OCI-LY7 (cell line): ENCODE data around the gene SHROOM3. TPM values are rescaled to one million over a fixed set of nuclear protein-coding genes. Genes with fewer than 3 reads are reported as not detected.

ENCODE experiments used
- BruUV-seq: library from RNA; stranded (reverse); fragments of 400-500 nt; replicated peaks from 2 replicates; lab custom pipeline; 2021; lab: Mats Ljungman, UMichigan
- CTCF ChIA-PET: fragments of 300-600 bp; sonication (Branson Sonifier 250); formaldehyde crosslinking; loops from one replicate; lab custom pipeline; 2022; ENCODE audit warnings: antibody characterized with exemption; ENCODE audit not compliant: unreplicated experiment; lab: Charles Lee
- POLR2A ChIA-PET: fragments of 300-600 bp; sonication (Branson Sonifier 250); formaldehyde crosslinking; loops from one replicate; lab custom pipeline; 2022; ENCODE audit warnings: antibody characterized with exemption; lab: Charles Lee
- DNase-seq: peaks from one replicate; pipeline ENCODE4 v3.0.0-alpha.2; 2015; ENCODE audit warnings: low spot score
- H2AFZ ChIP-seq: fragments of 200-600 bp; sonication (generic), shearing (Covaris generic); 2 replicates; pipeline ENCODE4 v1.6.1; 2014; ENCODE audit warnings: mild to moderate bottlenecking, antibody characterized with exemption, low read length, moderate library complexity
- H3K27ac ChIP-seq: fragments of 200-600 bp; sonication (generic); 2 replicates; pipeline ENCODE4 v1.5.1; 2014; ENCODE audit warnings: mixed run types, low read depth, mild to moderate bottlenecking, moderate library complexity, low read length, inconsistent platforms; ENCODE audit not compliant: poor library complexity, severe bottlenecking
- H3K36me3 ChIP-seq: fragments of 200-600 bp; sonication (generic); 2 replicates; pipeline ENCODE4 v1.6.1; 2014; ENCODE audit warnings: mild to moderate bottlenecking, antibody characterized with exemption, low read length, moderate library complexity, mixed read lengths; ENCODE audit not compliant: insufficient read depth
- H3K4me1 ChIP-seq: fragments of 200-600 bp; sonication (generic); 2 replicates; pipeline ENCODE4 v1.5.1; 2014; ENCODE audit warnings: mild to moderate bottlenecking, low read length; ENCODE audit not compliant: insufficient read depth, poor library complexity, severe bottlenecking
- H3K4me2 ChIP-seq: fragments of 200-600 bp; sonication (generic); 2 replicates; pipeline ENCODE4 v1.6.1; 2014; ENCODE audit warnings: mild to moderate bottlenecking, low read length
- H3K4me3 ChIP-seq: fragments of 200-600 bp; sonication (generic); 2 replicates; pipeline ENCODE4 v1.5.1; 2014; ENCODE audit warnings: mild to moderate bottlenecking, low read depth, low read length; ENCODE audit not compliant: poor library complexity, severe bottlenecking
- H3K79me2 ChIP-seq: fragments of 200-600 bp; sonication (generic); 2 replicates; pipeline ENCODE4 v1.6.1; 2016; ENCODE audit warnings: low read depth, mild to moderate bottlenecking, low read length, moderate library complexity, mixed read lengths; ENCODE audit not compliant: insufficient read depth
- H3K9me2 ChIP-seq: fragments of 200-600 bp; sonication (generic); 2 replicates; pipeline ENCODE4 v1.6.1; 2016; ENCODE audit warnings: mild to moderate bottlenecking, low read length, mixed read lengths; ENCODE audit not compliant: insufficient read depth
- H3K9me3 ChIP-seq: fragments of 200-600 bp; sonication (generic); 2 replicates; pipeline ENCODE4 v1.6.1; 2014; ENCODE audit warnings: mild to moderate bottlenecking, mixed run types, low read length, mixed read lengths
- H4K20me1 ChIP-seq: fragments of 200-600 bp; sonication (generic); 2 replicates; pipeline ENCODE4 v1.6.1; 2014; ENCODE audit warnings: mild to moderate bottlenecking, antibody characterized with exemption, low read length, moderate library complexity, mixed read lengths; ENCODE audit not compliant: insufficient read depth
- CTCF ChIP-seq: fragments of 200-600 bp; sonication (generic); conservative IDR thresholded peaks from 2 replicates; pipeline ENCODE4 v1.5.1; 2014; ENCODE audit warnings: mild to moderate bottlenecking, antibody characterized with exemption, low read length, moderate library complexity, mixed read lengths
- EZH2phosphoT487 ChIP-seq: fragments of 200-600 bp; sonication (generic); IDR thresholded peaks from 2 replicates; pipeline ENCODE4 v1.6.1; 2018; ENCODE audit warnings: low read depth, borderline replicate concordance, mild to moderate bottlenecking, mixed run types, antibody characterized with exemption, low read length, moderate library complexity, mixed read lengths
- intact Hi-C: fragments of 100-400 bp; cut with micrococcal nuclease; formaldehyde crosslinking; loops from one replicate; pipeline ENCODE4 v1.10.0; 2022; ENCODE audit not compliant: unreplicated experiment
- total RNA-seq, 2 experiments: library from RNA; depleted of rRNA in 1 of 2; stranded (reverse); fragments of >200 nt in 1 of 2; shearing (Covaris generic) in 1 of 2; gene quantifications; 2 replicates each; pipeline ENCODE4 v1.2.3, GENCODE V29; 2014 to 2022

SHROOM3 gene
- total RNA-seq, 2 experiments from 2014 or later = not detected

DNA sequence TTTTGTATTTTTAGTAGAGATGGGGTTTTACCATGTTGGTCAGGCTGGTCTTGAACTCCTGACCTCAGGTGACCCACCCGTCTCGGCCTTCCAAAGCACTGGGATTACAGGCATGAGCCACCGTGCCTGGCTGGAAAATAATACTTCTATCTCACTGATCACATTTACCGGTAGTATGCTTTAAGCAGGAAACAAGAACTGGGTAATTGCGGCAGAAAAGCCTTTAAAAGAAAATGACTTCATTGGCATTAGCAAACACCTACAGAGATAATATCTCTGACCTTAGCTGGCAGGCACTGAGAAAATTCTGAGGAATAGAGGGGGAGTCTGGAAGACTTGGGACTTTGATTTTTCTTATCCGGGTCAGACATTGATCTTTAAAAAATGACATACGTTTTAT lies 78.5 kb downstream of the SHROOM3 start:
- Histone ChIP-seq H3K4me1 (no peaks in the 10 kb centered on the region), H3K79me2 (no peaks in the 10 kb centered on the region), H3K4me2 (no peak overlapping the region), H3K36me3 (no peaks in the 10 kb centered on the region), H4K20me1 (no peaks in the 10 kb centered on the region), H3K4me3 (no peak overlapping the region), H2AFZ (no peak overlapping the region), H3K27ac (no peak overlapping the region), H3K9me3 (no peaks in the 10 kb centered on the region), H3K9me2 (no peaks in the 10 kb centered on the region)
- ChIA-PET CTCF (no interaction called here), POLR2A (interaction anchor here (0.6 kb wide), 1 partner anchor 879 kb away, joined by 3 read pairs; no protein-coding TSS in a partner anchor)
- no peak for DNase-seq
- intact Hi-C loops = loop anchor here (5.0 kb wide), 1 partner anchor 244 kb away; no protein-coding TSS in a partner anchor
- BruUV-seq = no TSS peak
- no peak for TF ChIP-seq EZH2phosphoT487
- no peak for TF ChIP-seq CTCF

- TF ChIP-seq EZH2phosphoT487 = no peak
- TF ChIP-seq CTCF = no peak
- CTCF ChIA-PET = no interaction called here
These were observed 79.1 kb downstream of the SHROOM3 start for GRCh38 chr4:76514087-76514486.

GRCh38 chr4:76515975-76516843 lies 81.2 kb downstream of the SHROOM3 start:
- Histone ChIP-seq H3K4me1 (no peaks in the 10 kb centered on the region), H3K4me2 (no peak overlapping the region), H4K20me1 (no peaks in the 10 kb centered on the region), H3K4me3 (no peak overlapping the region), H3K9me3 (no peaks in the 10 kb centered on the region), H2AFZ (no peak overlapping the region), H3K79me2 (no peaks in the 10 kb centered on the region), H3K27ac (no peak overlapping the region), H3K9me2 (no peaks in the 10 kb centered on the region), H3K36me3 (no peaks in the 10 kb centered on the region)
- BruUV-seq = no TSS peak
- ChIA-PET POLR2A (interaction anchor here (0.7 kb wide), 1 partner anchor 13 kb away, joined by 3 read pairs; no protein-coding TSS in a partner anchor), CTCF (interaction anchor here (0.6 kb wide), 1 partner anchor 297 kb away, joined by 3 read pairs; no protein-coding TSS in a partner anchor)
- DNase-seq = no peak
- intact Hi-C loops = no loop called here
- no peak for TF ChIP-seq EZH2phosphoT487

More at GRCh38 chr4:76514087-76514486, 79.1 kb downstream of the SHROOM3 start:
- H3K9me3 ChIP-seq = no peaks in the 10 kb centered on the region
- H3K27ac ChIP-seq = no peak overlapping the region
- H3K79me2 ChIP-seq = no peaks in the 10 kb centered on the region
- no peak for DNase-seq
- H3K9me2 ChIP-seq = no peaks in the 10 kb centered on the region
- no peaks in the 10 kb centered on the region for H4K20me1 ChIP-seq
- no peak overlapping the region for H3K4me3 ChIP-seq
- no TSS peak for BruUV-seq
- H3K4me2 ChIP-seq = no peak overlapping the region
- POLR2A ChIA-PET = no interaction called here
- intact Hi-C loops = loop anchor here (5.0 kb wide), 1 partner anchor 243 kb away; no protein-coding TSS in a partner anchor
- H3K4me1 ChIP-seq = no peaks in the 10 kb centered on the region
- no peak overlapping the region for H2AFZ ChIP-seq
- H3K36me3 ChIP-seq = no peaks in the 10 kb centered on the region
